H9 (cell line): ENCODE measurements around the gene DTNB. TPM values are rescaled to one million over a fixed set of nuclear protein-coding genes. Genes with fewer than 3 reads are reported as not detected.

Experiments used
- DNase-seq: peaks from one replicate; pipeline ENCODE4 v3.0.0-alpha.2; 2017
- H2AFZ ChIP-seq: one replicate; pipeline ENCODE4 v1.6.1; 2013; ENCODE audit warnings: mild to moderate bottlenecking, low read length, control low read depth, moderate library complexity
- H2AK5ac ChIP-seq: 2 replicates; pipeline ENCODE4 v1.6.1; 2013; ENCODE audit warnings: low read length, control low read depth, mixed read lengths; ENCODE audit not compliant: insufficient read length
- H2BK120ac ChIP-seq: one replicate; pipeline ENCODE4 v1.6.1; 2013; ENCODE audit warnings: low read depth, mild to moderate bottlenecking, low read length, control low read depth, inconsistent platforms; ENCODE audit not compliant: poor library complexity, severe bottlenecking
- H2BK12ac ChIP-seq: 2 replicates; pipeline ENCODE4 v1.6.1; 2013; ENCODE audit warnings: low read length, control low read depth, mixed read lengths, low read depth; ENCODE audit not compliant: insufficient read length
- H2BK15ac ChIP-seq: 2 replicates; pipeline ENCODE4 v1.6.1; 2013; ENCODE audit warnings: low read depth, low read length, control low read depth
- H2BK20ac ChIP-seq: one replicate; pipeline ENCODE4 v1.6.1; 2013; ENCODE audit warnings: low read depth, mild to moderate bottlenecking, low read length, control low read depth, inconsistent platforms; ENCODE audit not compliant: poor library complexity, severe bottlenecking
- H2BK5ac ChIP-seq: 2 replicates; pipeline ENCODE4 v1.6.1; 2013; ENCODE audit warnings: low read length, control low read depth, mixed read lengths; ENCODE audit not compliant: insufficient read length
- H3K14ac ChIP-seq: 2 replicates; pipeline ENCODE4 v1.6.1; 2013; ENCODE audit warnings: low read length, control low read depth; ENCODE audit not compliant: insufficient read depth
- H3K18ac ChIP-seq: 2 replicates; pipeline ENCODE4 v1.6.1; 2013; ENCODE audit warnings: low read depth, mild to moderate bottlenecking, mixed read lengths, low read length, control low read depth; ENCODE audit not compliant: insufficient read length
- H3K23ac ChIP-seq: 2 replicates; pipeline ENCODE4 v1.6.1; 2013; ENCODE audit warnings: low read length, control low read depth, mixed read lengths, low read depth; ENCODE audit not compliant: insufficient read length
- H3K23me2 ChIP-seq: 2 replicates; pipeline ENCODE4 v1.6.1; 2013; ENCODE audit warnings: low read depth, mild to moderate bottlenecking, mixed read lengths, low read length, control low read depth; ENCODE audit not compliant: insufficient read length, poor library complexity, severe bottlenecking
- H3K27ac ChIP-seq: 2 replicates; pipeline ENCODE4 v1.5.1; 2013; ENCODE audit warnings: low read length, control low read depth, mixed read lengths, low read depth; ENCODE audit not compliant: insufficient read length
- H3K27me3 ChIP-seq: 2 replicates; pipeline ENCODE4 v1.6.1; 2013; ENCODE audit warnings: low read length, control low read depth, inconsistent platforms; ENCODE audit not compliant: insufficient read depth
- H3K4ac ChIP-seq: 2 replicates; pipeline ENCODE4 v1.6.1; 2013; ENCODE audit warnings: low read depth, mild to moderate bottlenecking, control low read depth, inconsistent platforms, low read length, moderate library complexity
- H3K4me1 ChIP-seq: 2 replicates; pipeline ENCODE4 v1.6.1; 2013; ENCODE audit warnings: low read length, control low read depth, inconsistent platforms; ENCODE audit not compliant: insufficient read depth
- H3K4me2 ChIP-seq: 2 replicates; pipeline ENCODE4 v1.6.1; 2013; ENCODE audit warnings: low read length, control low read depth, mixed read lengths; ENCODE audit not compliant: insufficient read length, insufficient read depth
- H3K56ac ChIP-seq: 2 replicates; pipeline ENCODE4 v1.6.1; 2013; ENCODE audit warnings: low read depth, mild to moderate bottlenecking, mixed read lengths, low read length, control low read depth; ENCODE audit not compliant: insufficient read length
- H3K79me1 ChIP-seq: 2 replicates; pipeline ENCODE4 v1.6.1; 2013; ENCODE audit warnings: low read depth, mild to moderate bottlenecking, moderate library complexity, low read length, control low read depth, inconsistent platforms; ENCODE audit not compliant: insufficient read depth, poor library complexity, severe bottlenecking
- H3K79me2 ChIP-seq: 2 replicates; pipeline ENCODE4 v1.6.1; 2013; ENCODE audit warnings: low read length, control low read depth, inconsistent platforms; ENCODE audit not compliant: insufficient read depth
- H3K9ac ChIP-seq: 2 replicates; pipeline ENCODE4 v1.6.1; 2013; ENCODE audit warnings: low read length, control low read depth, mixed read lengths; ENCODE audit not compliant: insufficient read length; ENCODE audit errors: extremely low read depth
- H3K9me3 ChIP-seq: one replicate; pipeline ENCODE4 v1.6.1; 2013; ENCODE audit warnings: low read depth, low read length, inconsistent platforms; ENCODE audit not compliant: control insufficient read depth
- H3T11ph ChIP-seq: one replicate; pipeline ENCODE4 v1.6.1; 2013; ENCODE audit warnings: mild to moderate bottlenecking, low read length, control low read depth, inconsistent platforms
- H4K20me1 ChIP-seq: one replicate; pipeline ENCODE4 v1.6.1; 2013; ENCODE audit not compliant: control insufficient read depth, insufficient read length, insufficient read depth
- H4K5ac ChIP-seq: 2 replicates; pipeline ENCODE4 v1.6.1; 2013; ENCODE audit warnings: low read depth, mild to moderate bottlenecking, mixed read lengths, low read length, control low read depth; ENCODE audit not compliant: insufficient read length
- H4K8ac ChIP-seq: replicated peaks from 2 replicates; pipeline ENCODE4 v1.6.1; 2013; ENCODE audit warnings: low read length, control low read depth, mixed read lengths, low read depth; ENCODE audit not compliant: insufficient read length
- H4K91ac ChIP-seq: 2 replicates; pipeline ENCODE4 v1.6.1; 2013; ENCODE audit warnings: low read depth, mild to moderate bottlenecking, moderate library complexity, mixed read lengths, low read length, control low read depth; ENCODE audit not compliant: insufficient read length
- H3K27ac Mint-ChIP-seq, 3 experiments: 2 replicates in 2 of 3; 3 replicates in 1 of 3; pipeline ENCODE4 v1.8.0; 2020 to 2021; ENCODE audit warnings: mixed read lengths in 3 of 3, mild to moderate bottlenecking in 1 of 3, moderate library complexity in 1 of 3
- H3K27me3 Mint-ChIP-seq: 2 replicates; pipeline ENCODE4 v1.8.0; 2021; ENCODE audit warnings: low read depth, mild to moderate bottlenecking, moderate library complexity, mixed read lengths
- H3K36me3 Mint-ChIP-seq, 3 experiments: 2 replicates in 2 of 3; 3 replicates in 1 of 3; pipeline ENCODE4 v1.8.0; 2020 to 2021; ENCODE audit warnings: low read depth in 3 of 3, mixed read lengths in 3 of 3; ENCODE audit not compliant: insufficient read depth in 1 of 3
- H3K4me1 Mint-ChIP-seq, 2 experiments: 2 replicates each; pipeline ENCODE4 v1.8.0; 2020; ENCODE audit warnings: mixed read lengths in 2 of 2
- H3K4me3 Mint-ChIP-seq, 2 experiments: 2 replicates in 1 of 2; 3 replicates in 1 of 2; pipeline ENCODE4 v1.8.0; 2020 to 2021; ENCODE audit warnings: mild to moderate bottlenecking in 2 of 2, mixed read lengths in 2 of 2, moderate library complexity in 1 of 2
- H3K9me3 Mint-ChIP-seq, 2 experiments: 2 replicates in 1 of 2; 3 replicates in 1 of 2; pipeline ENCODE4 v1.8.0; 2020; ENCODE audit warnings: mild to moderate bottlenecking in 2 of 2, mixed read lengths in 2 of 2, moderate library complexity in 1 of 2
- WGBS: extraction: QIAGEN DNeasy Blood & Tissue Kit; methylation state at CpG from one replicate; pipeline ENCODE4 v1.1.7; 2013; ENCODE audit warnings: missing lambda C conversion rate, low lambda C conversion rate, mixed read lengths; ENCODE audit not compliant: insufficient read length; ENCODE audit errors: extremely low coverage; 5-methylcytosine and 5-hydroxymethylcytosine counted together
- total RNA-seq: library from RNA; stranded (reverse); gene quantifications from 2 replicates; pipeline ENCODE4 v1.2.1, GENCODE V29; 2021
- TF ChIP-seq, protein P1 (sequence below): fragments of 200-600 bp; sonication (generic); conservative IDR thresholded peaks from 3 replicates; pipeline ENCODE4 v1.8.0; 2021; ENCODE audit warnings: antibody characterized with exemption, mild to moderate bottlenecking

The DTNB gene
- total RNA-seq, 1 experiment from 2014 or later, result 26.7 TPM

DNA sequence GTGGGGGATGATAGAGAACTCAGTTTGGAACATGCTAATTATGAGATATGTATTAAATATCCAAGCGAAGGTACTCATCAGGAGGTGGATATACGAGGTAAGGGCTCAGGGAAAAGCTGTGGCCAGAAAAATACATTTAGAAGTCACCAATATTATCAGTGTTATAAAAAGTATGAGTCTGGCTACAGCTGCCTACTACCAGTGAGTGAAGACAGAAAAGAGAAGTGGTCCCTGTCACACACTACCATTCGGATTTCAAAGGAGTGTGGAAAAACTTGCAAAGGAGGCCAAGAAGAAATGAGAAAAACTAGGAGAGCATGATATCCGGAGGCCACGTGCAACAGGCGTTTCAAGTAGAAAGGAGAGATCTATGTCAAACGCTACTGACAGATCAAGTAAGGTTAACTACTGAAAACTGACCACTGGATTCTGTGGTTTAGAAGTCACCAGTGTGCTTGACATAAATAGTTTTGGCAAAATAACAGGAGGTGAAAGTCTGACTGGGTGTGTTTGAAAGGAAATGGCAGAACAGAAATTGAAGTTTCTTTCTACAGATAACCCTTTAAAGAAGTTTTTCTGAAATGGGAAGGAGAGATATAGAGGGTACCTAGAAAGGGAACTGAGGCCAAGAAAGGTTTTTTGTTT lies 213.0 kb downstream of the DTNB start:
- Histone ChIP-seq H2AK5ac (no peak overlapping the region), H3T11ph (no peak overlapping the region), H3K27ac (no peak overlapping the region), H2BK120ac (no peak overlapping the region), H2BK5ac (no peak overlapping the region), H3K9ac (no peak overlapping the region), H3K18ac (no peak overlapping the region), H2BK20ac (no peak overlapping the region), H3K14ac (no peak overlapping the region), H3K79me2 (no peaks in the 10 kb centered on the region), H3K23ac (no peak overlapping the region), H3K79me1 (no peaks in the 10 kb centered on the region), H3K4me1 (no peaks in the 10 kb centered on the region), H4K91ac (no peak overlapping the region), H2AFZ (no peak overlapping the region), H3K27me3 (no peaks in the 10 kb centered on the region), H2BK15ac (no peak overlapping the region), H2BK12ac (no peak overlapping the region), H3K23me2 (no peaks in the 10 kb centered on the region), H3K4me2 (no peak overlapping the region), H4K5ac (no peak overlapping the region), H4K20me1 (no peaks in the 10 kb centered on the region), H3K56ac (no peak overlapping the region), H4K8ac (no peak overlapping the region), H3K9me3 (no peaks in the 10 kb centered on the region), H3K4ac (no peak overlapping the region)
- WGBS, result no CpG with 5 or more reads among the region's 7 CpGs
- TF ChIP-seq, protein P1, sequence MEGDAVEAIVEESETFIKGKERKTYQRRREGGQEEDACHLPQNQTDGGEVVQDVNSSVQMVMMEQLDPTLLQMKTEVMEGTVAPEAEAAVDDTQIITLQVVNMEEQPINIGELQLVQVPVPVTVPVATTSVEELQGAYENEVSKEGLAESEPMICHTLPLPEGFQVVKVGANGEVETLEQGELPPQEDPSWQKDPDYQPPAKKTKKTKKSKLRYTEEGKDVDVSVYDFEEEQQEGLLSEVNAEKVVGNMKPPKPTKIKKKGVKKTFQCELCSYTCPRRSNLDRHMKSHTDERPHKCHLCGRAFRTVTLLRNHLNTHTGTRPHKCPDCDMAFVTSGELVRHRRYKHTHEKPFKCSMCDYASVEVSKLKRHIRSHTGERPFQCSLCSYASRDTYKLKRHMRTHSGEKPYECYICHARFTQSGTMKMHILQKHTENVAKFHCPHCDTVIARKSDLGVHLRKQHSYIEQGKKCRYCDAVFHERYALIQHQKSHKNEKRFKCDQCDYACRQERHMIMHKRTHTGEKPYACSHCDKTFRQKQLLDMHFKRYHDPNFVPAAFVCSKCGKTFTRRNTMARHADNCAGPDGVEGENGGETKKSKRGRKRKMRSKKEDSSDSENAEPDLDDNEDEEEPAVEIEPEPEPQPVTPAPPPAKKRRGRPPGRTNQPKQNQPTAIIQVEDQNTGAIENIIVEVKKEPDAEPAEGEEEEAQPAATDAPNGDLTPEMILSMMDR, result no peak
- Mint-ChIP-seq H3K27me3 (no peaks in the 10 kb centered on the region; the same call in 1 of the 2 replicates), H3K36me3 (peaks cover 0 to 8% (median 5%) of the 10 kb centered on the region in 3 experiments; a peak in 4 of 7 replicates), H3K9me3 (no peaks in the 10 kb centered on the region; a peak in 1 of 5 replicates), H3K4me1 (no peaks in the 10 kb centered on the region), H3K27ac (no peak overlapping the region), H3K4me3 (no peak overlapping the region)
- no peak for DNase-seq
